ENCODE results near the gene RPRD1B. TPM values are rescaled to one million over a fixed set of nuclear protein-coding genes. Genes with fewer than 3 reads are reported as not detected.
A peak's percentile ranks its signal among the peaks of the same experiment; 100 is the strongest.

Gene RPRD1B
- total RNA-seq, 1 experiment from 2014 or later = 55.1 TPM

DNA sequence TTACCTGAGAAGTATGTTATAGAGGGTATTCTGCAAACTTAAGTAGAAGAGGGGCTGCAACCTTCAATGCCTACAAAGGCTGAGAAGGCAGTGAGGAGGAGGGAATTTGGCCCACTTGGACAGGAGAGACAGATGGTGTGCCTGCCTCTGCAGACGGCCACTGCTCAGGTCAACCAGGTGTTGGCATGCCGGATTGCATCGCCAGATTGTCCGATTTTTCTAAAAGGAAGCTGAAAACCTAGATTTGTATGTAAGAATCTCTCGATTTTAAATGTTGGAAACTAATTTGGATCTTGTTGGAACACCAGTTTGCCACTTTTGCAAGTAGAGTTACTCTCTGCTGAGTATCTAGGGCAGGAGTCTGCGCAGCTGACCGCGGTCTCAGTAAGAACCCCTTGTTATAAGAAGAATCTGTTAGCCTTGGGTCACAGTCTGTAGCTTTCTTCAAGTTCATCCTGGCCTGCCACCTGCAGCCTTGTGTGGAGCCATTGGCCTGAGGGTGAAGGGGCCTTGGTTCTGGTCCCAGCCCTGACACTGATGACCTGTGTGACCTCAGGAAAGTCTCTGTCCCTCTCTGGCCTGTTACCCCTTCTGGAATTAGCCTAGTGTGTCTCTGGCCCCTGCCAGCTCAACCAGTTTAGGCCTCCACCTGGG is 77.1 kb downstream of the RPRD1B start:
- no peaks in the 10 kb centered on the region for H4K20me1 ChIP-seq (ENCODE audit: insufficient read depth)
- peak overlapping the region; percentile 92 for H3K27ac ChIP-seq
- H3K79me2 ChIP-seq (ENCODE audit: low read depth) = no peaks in the 10 kb centered on the region
- peaks cover 37% of the 10 kb centered on the region for H3F3A ChIP-seq (ENCODE audit: insufficient read depth, low read depth)
- ChIA-PET POLR2A (ENCODE audit: unreplicated experiment) (interaction anchor here (0.6 to 1.0 kb wide), 2 partner anchors 34 to 76 kb away, joined by 9 read pairs; no protein-coding TSS in a partner anchor), CTCF (interaction anchor here (0.6 kb wide), 2 partner anchors 195 to 913 kb away, joined by 3 to 13 read pairs; no protein-coding TSS in a partner anchor)
- H2AFZ ChIP-seq = no peak overlapping the region
- TF ChIP-seq, protein P1, sequence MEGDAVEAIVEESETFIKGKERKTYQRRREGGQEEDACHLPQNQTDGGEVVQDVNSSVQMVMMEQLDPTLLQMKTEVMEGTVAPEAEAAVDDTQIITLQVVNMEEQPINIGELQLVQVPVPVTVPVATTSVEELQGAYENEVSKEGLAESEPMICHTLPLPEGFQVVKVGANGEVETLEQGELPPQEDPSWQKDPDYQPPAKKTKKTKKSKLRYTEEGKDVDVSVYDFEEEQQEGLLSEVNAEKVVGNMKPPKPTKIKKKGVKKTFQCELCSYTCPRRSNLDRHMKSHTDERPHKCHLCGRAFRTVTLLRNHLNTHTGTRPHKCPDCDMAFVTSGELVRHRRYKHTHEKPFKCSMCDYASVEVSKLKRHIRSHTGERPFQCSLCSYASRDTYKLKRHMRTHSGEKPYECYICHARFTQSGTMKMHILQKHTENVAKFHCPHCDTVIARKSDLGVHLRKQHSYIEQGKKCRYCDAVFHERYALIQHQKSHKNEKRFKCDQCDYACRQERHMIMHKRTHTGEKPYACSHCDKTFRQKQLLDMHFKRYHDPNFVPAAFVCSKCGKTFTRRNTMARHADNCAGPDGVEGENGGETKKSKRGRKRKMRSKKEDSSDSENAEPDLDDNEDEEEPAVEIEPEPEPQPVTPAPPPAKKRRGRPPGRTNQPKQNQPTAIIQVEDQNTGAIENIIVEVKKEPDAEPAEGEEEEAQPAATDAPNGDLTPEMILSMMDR (conservative IDR thresholded peaks at IDR 0.05) = no peak
- no peak for TF ChIP-seq EZH2 (IDR thresholded peaks at IDR 0.05; ENCODE audit: low read depth)
- intact Hi-C loops (cut with micrococcal nuclease; ENCODE audit: unreplicated experiment) = loop anchor here (1.0 to 2.0 kb wide), 5 partner anchors 17 to 55 kb away; partner anchors contain the start of gene TGM2
- H3K4me2 ChIP-seq = peak overlapping the region; percentile 52
- no peaks in the 10 kb centered on the region for H3K27me3 ChIP-seq (ENCODE audit: insufficient read depth, low read depth)
- BruUV-seq (replicated peaks) = TSS peak; percentile 57
- H3K36me3 ChIP-seq (ENCODE audit: low read depth) = no peaks in the 10 kb centered on the region
- H3K9me3 ChIP-seq (ENCODE audit: insufficient read depth, low read depth) = no peaks in the 10 kb centered on the region
- DNase-seq = no peak
- H3K4me1 ChIP-seq (replicated peaks; ENCODE audit: insufficient read depth) = peaks cover 58% of the 10 kb centered on the region
- no peak overlapping the region; the same call in 1 of the 2 replicates for H3K4me3 ChIP-seq
- no peaks in the 10 kb centered on the region for H3K9me2 ChIP-seq (ENCODE audit: insufficient read depth)

DNA sequence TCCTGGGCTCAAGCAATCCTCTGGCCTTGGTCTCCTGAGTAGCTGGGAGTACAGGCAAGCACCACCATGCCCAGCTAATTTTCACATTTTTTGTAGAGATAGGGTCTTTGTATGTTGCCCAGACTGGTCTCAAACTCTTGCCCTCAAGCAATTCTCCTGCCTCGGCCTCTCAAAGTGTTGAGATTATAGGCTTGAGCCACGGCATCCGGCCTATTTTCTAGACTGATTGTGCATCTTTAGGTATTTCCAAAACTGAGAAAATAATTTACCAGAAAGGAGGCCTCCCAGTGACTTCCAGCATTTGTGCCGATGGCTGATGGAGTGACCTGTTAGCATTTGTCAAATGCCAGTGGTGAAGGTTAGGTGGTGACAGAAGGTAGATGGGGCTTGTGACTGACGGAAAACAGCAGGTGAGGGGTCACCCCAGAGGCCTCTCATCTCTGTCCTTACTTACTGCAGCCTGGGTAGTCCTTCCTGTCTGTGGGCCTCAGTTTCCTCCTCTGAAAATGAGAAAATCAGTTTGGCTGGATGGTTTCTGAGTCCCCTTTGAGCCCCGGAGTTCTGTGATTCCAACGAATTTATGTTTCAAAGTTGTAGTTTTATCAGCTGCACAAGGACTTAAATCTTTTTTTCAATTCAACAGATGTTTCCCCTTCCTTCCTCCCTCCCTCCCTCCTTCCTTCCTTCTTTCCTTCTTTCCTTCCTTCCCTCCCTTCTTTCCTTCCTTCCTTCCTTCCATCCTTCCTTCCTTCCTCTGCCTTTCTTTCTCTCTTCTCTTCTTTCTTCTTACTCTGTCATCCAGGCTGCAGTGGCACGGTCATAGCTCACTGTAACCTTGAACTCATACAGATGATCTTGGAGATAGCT is 78.1 kb downstream of the RPRD1B start:
- Histone ChIP-seq H3K4me2 (peak overlapping the region; percentile 52), H3K79me2 (ENCODE audit: low read depth) (no peaks in the 10 kb centered on the region), H3K9me2 (ENCODE audit: insufficient read depth) (no peaks in the 10 kb centered on the region), H3K4me3 (no peak overlapping the region), H3K36me3 (ENCODE audit: low read depth) (no peaks in the 10 kb centered on the region), H3K9me3 (ENCODE audit: insufficient read depth, low read depth) (no peaks in the 10 kb centered on the region; the same call in 1 of the 2 replicates), H2AFZ (no peak overlapping the region), H3K4me1 (replicated peaks; ENCODE audit: insufficient read depth) (peaks cover 63% of the 10 kb centered on the region), H3F3A (ENCODE audit: insufficient read depth, low read depth) (peaks cover 41% of the 10 kb centered on the region), H3K27ac (peak overlapping the region; percentile 92), H3K27me3 (ENCODE audit: insufficient read depth, low read depth) (no peaks in the 10 kb centered on the region), H4K20me1 (ENCODE audit: insufficient read depth) (no peaks in the 10 kb centered on the region)
- intact Hi-C loops (cut with micrococcal nuclease; ENCODE audit: unreplicated experiment) = loop anchor here (2.0 kb wide), 1 partner anchor 41 kb away; no protein-coding TSS in a partner anchor
- TF ChIP-seq EZH2 (IDR thresholded peaks at IDR 0.05; ENCODE audit: low read depth) = no peak
- TF ChIP-seq, protein P1 (conservative IDR thresholded peaks at IDR 0.05) = no peak
- POLR2A ChIA-PET (ENCODE audit: unreplicated experiment) = no interaction called here
- BruUV-seq (replicated peaks) = no TSS peak
- CTCF ChIA-PET = interaction anchor here (0.7 kb wide), 1 partner anchor 55 kb away, joined by 3 read pairs; no protein-coding TSS in a partner anchor
- no peak for DNase-seq

DNA sequence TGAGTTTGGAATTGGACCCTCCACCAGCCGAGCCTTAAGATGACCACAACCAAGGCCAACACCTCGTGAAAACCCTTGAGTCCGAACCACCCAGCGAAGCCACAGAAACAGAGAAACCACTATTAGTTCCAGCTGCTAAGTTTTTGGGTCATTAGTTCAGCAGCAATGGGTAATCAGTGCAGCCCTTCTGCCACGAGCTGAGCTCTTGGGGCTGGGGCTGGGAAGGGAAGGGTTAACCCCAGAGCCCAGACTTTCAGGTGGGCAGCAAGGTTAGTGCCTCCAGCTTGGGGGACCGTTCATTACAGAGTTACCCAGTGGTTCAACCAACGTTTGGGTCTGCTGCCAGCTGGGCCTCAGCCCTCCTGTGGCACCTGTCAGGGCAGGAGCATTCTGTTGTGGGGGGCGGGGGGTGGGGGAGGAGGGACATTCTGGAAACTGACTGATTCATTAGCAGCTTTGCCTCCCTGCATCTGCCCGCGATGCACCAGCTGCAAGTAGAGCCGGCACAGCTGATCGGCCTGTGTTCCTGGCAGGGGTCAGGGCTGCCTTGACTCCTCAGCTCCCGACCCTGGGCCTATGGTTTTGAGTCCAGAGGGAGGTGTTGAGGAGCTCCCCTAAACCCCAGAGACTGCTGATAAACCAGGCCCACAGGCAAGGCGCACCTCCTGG is 78.8 kb downstream of the RPRD1B start:
- Histone ChIP-seq H3K9me3 (ENCODE audit: insufficient read depth, low read depth) (peaks cover 3% of the 10 kb centered on the region; the same call in 1 of the 2 replicates), H3K4me3 (no peak overlapping the region), H3K36me3 (ENCODE audit: low read depth) (no peaks in the 10 kb centered on the region), H3K79me2 (ENCODE audit: low read depth) (no peaks in the 10 kb centered on the region), H3K9me2 (ENCODE audit: insufficient read depth) (no peaks in the 10 kb centered on the region), H3K4me2 (no peak overlapping the region), H2AFZ (no peak overlapping the region), H3K27me3 (ENCODE audit: insufficient read depth, low read depth) (no peaks in the 10 kb centered on the region), H3F3A (ENCODE audit: insufficient read depth, low read depth) (peaks cover 49% of the 10 kb centered on the region), H4K20me1 (ENCODE audit: insufficient read depth) (no peaks in the 10 kb centered on the region), H3K4me1 (replicated peaks; ENCODE audit: insufficient read depth) (peaks cover 71% of the 10 kb centered on the region), H3K27ac (peak overlapping the region; percentile 92)
- BruUV-seq (replicated peaks) = no TSS peak
- ChIA-PET POLR2A (ENCODE audit: unreplicated experiment) (interaction anchor here (0.6 kb wide), 1 partner anchor 39 kb away, joined by 5 read pairs; no protein-coding TSS in a partner anchor), CTCF (interaction anchor here (0.7 kb wide), 1 partner anchor 54 kb away, joined by 3 read pairs; no protein-coding TSS in a partner anchor)
- no peak for DNase-seq
- no peak for TF ChIP-seq EZH2 (IDR thresholded peaks at IDR 0.05; ENCODE audit: low read depth)
- TF ChIP-seq, protein P1 (conservative IDR thresholded peaks at IDR 0.05) = no peak
- intact Hi-C loops (cut with micrococcal nuclease; ENCODE audit: unreplicated experiment) = no loop called here

All from PC-9 (cell line).